Activated CD8-positive, alpha-beta memory T cell treated with anti-CD3 and anti-CD28 coated beads, Interleukin-2, amount 50 U/mL, for 48 hours (primary cell): ENCODE results near the gene ACTA1.
A peak's percentile ranks its signal among the peaks of the same experiment; 100 is the strongest.
"Not testable (repeated sequence)": the region's sequence is repeated elsewhere in the genome, so short reads cannot be mapped to it uniquely, and the experiment has no call there.

ENCODE experiments used
- DNase-seq: peaks from one replicate; pipeline ENCODE4 v3.0.0-alpha.2; 2020

Gene ACTA1

GRCh38 chr1:229438021-229438420, 4.1 kb upstream of the ACTA1 start:
- DNase-seq = no peak

- no peak for DNase-seq
Observed at GRCh38 chr1:229437443-229437842, 3.5 kb upstream of the ACTA1 start.

GRCh38 chr1:229436201-229436600, 2.3 kb upstream of the ACTA1 start:
- DNase-seq = no peak

GRCh38 chr1:229434641-229435051, 752 bp upstream of the ACTA1 start:
- no peak for DNase-seq

GRCh38 chr1:229433364-229434004, 410 bp downstream of the ACTA1 start:
- DNase-seq = no peak

- DNase-seq = no peak
Observed at GRCh38 chr1:229432905-229433304, 989 bp downstream of the ACTA1 start.

- DNase-seq = no peak
Observed at GRCh38 chr1:229432116-229432461, 1.8 kb downstream of the ACTA1 start.

- DNase-seq = no peak
Observed at GRCh38 chr1:229431284-229432115, 2.4 kb downstream of the ACTA1 start.

- peak; percentile 75 for DNase-seq
Observed at GRCh38 chr1:229430761-229431283, 3.1 kb downstream of the ACTA1 start.

GRCh38 chr1:229428256-229428655, 5.6 kb downstream of the ACTA1 start:
- DNase-seq = no peak

GRCh38 chr1:229427572-229427971, 6.3 kb downstream of the ACTA1 start:
- no peak for DNase-seq

GRCh38 chr1:229425564-229426159, 8.2 kb downstream of the ACTA1 start:
- DNase-seq = no peak

- DNase-seq = no peak
Observed at GRCh38 chr1:229420765-229421164, 13.1 kb downstream of the ACTA1 start.

GRCh38 chr1:229420224-229420623, 13.7 kb downstream of the ACTA1 start:
- DNase-seq = no peak

- DNase-seq = not testable (repeated sequence)
Observed at GRCh38 chr1:229418586-229418985, 15.3 kb downstream of the ACTA1 start.

GRCh38 chr1:229412810-229413209, 21.1 kb downstream of the ACTA1 start:
- DNase-seq = not testable (repeated sequence)

GRCh38 chr1:229412056-229412455, 21.8 kb downstream of the ACTA1 start:
- DNase-seq = no peak

- DNase-seq = no peak
Observed at GRCh38 chr1:229411434-229412055, 22.3 kb downstream of the ACTA1 start.

- no peak for DNase-seq
Observed at GRCh38 chr1:229410692-229411433, 23.0 kb downstream of the ACTA1 start.

- no peak for DNase-seq
Observed at GRCh38 chr1:229410370-229410691, 23.6 kb downstream of the ACTA1 start.

GRCh38 chr1:229409616-229410369, 24.1 kb downstream of the ACTA1 start:
- DNase-seq = no peak

GRCh38 chr1:229408458-229409037, 25.3 kb downstream of the ACTA1 start:
- no peak for DNase-seq
